CD4-positive, alpha-beta T cell treated with Interleukin-1 beta for 1 hour (primary cell): ENCODE measurements around the gene CAMTA1.

Source experiments
- DNase-seq, 2 donors: peaks; one replicate each; pipeline ENCODE4 v3.0.0-alpha.2; 2020 to 2022

CAMTA1 gene

GRCh38 chr1:7733276-7733675, 948.0 kb downstream of the CAMTA1 start:
- DNase-seq, result no peak

- DNase-seq, result no peak
Observed at GRCh38 chr1:7738044-7738443, 952.8 kb downstream of the CAMTA1 start.

- DNase-seq, result no peak
Observed at GRCh38 chr1:7743346-7743745, 958.1 kb downstream of the CAMTA1 start.

DNA sequence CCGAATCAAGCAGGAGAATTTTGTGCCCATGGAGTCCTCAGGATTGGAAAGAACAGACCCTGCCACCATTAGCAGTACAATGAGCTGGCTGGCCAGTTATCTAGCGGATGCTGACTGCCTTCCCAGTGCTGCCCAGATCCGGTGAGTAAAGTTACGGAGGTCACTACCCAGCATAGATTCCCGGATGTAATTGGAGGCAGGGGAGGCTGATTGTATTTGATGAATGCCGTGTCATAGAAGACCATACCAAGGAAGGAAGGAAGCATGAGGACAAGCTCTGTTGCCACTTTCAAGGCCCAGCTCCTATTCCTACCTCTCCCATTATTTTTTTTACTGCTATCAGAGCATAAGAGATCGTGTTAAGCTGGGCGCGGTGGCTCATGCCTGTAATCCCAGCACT, 959.6 kb downstream of the CAMTA1 start:
- no peak for DNase-seq

DNA sequence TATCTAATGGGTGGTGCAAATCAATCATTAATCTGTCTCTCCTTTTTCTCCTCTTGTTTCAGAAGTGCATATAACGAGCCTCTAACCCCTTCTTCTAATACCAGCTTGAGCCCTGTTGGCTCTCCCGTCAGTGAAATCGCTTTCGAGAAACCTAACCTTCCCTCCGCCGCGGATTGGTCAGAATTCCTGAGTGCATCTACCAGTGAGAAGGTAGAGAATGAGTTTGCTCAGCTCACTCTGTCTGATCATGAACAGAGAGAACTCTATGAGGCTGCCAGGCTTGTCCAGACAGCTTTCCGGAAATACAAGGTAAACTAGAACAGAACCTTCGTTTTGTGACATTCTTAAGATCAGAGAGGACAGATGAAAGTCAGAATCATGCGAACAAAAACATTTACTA, 960.5 kb downstream of the CAMTA1 start:
- no peak for DNase-seq

GRCh38 chr1:7747605-7748004, 962.4 kb downstream of the CAMTA1 start:
- DNase-seq, result no peak

DNA sequence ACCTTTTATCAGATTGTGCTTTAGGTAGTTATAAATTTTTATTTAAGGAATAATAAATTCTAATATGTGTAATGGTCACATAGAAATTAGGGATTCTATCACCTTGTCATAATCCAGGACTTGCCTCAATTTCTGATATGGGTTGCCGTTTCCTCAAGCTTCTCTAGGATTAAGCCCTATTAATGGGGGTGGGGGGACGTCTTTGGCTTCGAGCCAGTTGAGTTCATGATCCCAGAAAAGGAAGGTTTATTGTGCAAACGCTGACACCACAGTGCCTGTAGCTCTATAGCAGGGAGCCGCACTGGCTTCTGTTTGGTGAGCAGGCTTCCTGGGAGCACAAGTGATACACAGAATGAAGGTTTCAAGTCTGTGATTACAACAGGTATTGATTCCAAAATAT, 963.9 kb downstream of the CAMTA1 start:
- DNase-seq, result no peak

DNA sequence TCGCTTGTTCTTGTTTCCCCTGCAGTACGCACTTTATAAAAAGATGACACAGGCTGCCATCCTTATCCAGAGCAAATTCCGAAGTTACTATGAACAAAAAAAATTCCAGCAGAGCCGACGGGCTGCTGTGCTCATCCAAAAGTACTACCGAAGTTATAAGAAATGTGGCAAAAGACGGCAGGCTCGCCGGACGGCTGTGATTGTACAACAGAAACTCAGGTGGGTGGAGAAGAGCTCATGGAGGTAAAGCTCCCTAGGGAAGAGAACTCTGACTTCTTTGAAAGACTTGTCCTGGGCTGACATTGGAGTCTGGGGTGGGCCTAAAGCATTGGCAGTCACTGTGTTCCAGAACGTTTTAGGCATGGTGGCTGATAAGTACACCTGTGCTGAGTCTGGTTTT, 965.9 kb downstream of the CAMTA1 start:
- DNase-seq, result no peak

DNA sequence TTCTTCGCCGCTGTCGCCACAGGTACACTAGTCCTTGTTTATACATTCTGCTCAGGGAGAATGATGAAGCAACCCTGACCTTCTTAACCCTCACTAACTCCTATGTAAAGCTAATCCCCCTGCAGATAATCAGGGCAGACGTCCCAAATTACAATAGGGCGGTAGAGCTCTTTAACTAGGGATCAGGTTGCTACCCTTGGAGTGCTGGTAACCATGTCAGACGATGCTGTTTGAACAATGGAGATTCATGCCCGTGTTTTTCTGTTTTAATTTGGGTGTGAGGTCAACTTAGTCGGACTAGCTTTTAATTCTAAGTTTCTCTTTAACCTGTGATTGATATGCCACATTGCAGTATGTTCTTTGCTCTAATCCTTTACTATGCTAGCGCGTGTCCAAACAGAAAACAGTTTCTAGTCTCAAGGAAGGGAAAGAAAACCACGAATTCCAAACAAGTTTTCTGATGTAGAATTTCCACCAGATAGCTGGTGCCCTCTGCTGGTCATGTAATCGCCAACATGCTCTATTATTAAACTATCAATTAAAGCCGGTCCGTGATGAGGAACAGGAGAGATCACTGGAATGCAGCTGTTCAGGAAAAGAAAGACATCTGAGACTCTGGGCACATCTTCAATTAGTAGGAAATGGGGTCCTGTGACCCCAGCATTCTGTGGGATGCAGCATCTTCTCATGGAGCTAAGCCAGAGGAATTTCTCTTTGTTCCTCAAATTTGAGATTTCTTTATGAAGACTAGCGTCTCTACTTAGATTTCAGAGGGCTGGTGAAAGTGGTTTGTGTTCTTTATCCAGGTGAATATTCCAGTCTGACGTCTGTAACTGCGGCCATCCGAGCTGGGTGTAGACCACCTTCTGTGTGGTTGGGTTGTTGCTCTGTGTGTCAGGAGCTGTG, 967.5 kb downstream of the CAMTA1 start:
- DNase-seq, result peak; percentile 49 to 57

DNA sequence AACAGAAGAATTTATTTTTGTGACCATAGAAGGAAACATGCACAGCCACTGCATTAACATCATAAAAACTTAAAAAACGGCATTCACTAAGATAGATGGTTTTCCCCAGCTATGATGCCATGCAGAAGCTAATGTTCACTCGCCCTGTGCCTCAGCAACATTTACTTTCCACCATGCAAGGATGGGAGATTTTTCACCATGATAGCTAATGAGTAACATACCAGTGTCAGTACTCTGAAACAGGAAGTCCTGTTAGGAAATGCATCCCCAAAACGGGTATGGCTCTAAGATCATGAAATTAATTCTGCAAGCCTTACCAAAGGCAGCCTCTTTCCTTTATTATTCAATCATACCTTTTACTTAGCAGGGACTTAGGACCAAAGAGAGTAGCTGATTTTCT, 968.4 kb downstream of the CAMTA1 start:
- no peak for DNase-seq

DNA sequence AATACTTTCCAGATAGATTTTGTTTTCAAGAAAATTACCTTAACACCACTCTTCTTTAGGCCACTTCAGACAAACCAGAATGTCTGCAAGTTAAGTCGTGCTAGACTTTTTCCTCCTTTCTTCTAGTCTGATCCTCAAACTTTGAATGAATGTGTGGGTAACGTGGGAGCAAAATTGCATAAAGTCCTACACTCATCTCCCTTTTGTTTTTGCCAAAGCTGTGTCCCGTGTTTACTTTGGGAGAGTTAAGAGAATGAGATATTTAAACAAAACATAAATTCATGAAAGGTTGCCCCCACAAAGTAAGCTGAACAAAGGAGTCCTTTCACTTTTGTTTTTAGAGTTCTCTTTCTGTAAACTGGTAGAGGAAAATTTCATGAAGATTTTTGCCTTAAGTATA, 969.0 kb downstream of the CAMTA1 start:
- no peak for DNase-seq

DNA sequence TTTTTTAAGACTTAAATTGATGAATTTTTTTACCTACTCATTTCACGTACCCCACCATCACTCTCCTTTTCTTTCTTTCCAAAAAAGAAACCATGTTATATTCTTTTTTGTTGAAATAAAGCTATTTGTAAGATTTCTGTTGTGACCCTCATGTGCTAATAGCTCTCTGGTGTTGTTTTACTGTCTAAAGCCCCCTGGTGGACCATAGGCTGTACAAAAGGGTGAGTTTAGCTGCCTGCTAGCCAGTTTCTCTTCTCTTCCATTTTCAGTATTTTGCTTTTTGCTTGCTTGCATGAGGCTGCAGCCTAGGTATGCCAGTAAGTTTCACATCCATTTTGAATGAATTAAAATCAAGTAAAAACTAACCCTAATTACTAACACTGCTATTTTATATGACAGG, 970.2 kb downstream of the CAMTA1 start:
- DNase-seq, result no peak

GRCh38 chr1:7760245-7760644, 975.0 kb downstream of the CAMTA1 start:
- DNase-seq, result no peak

GRCh38 chr1:7761103-7761502, 975.8 kb downstream of the CAMTA1 start:
- no peak for DNase-seq

GRCh38 chr1:7767176-7767575, 981.9 kb downstream of the CAMTA1 start:
- no peak for DNase-seq

DNA sequence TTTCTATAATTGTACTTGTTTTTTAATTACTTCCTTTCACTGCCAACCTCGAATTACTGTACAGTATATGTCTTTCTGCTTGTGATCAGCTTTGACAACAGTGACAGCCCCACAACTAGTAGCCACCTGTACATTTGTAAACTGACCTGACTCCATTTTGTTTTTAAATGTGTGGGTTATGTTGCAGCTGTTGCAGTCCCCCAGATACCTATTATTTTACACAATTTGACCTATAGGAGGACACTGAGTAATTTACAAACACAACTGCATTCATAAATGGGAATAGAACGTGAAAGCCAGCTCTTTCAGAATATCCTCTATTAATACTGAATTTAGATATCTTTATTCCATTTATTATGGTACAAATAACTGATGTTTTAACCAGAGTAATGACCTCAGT, 983.3 kb downstream of the CAMTA1 start:
- DNase-seq, result no peak

DNA sequence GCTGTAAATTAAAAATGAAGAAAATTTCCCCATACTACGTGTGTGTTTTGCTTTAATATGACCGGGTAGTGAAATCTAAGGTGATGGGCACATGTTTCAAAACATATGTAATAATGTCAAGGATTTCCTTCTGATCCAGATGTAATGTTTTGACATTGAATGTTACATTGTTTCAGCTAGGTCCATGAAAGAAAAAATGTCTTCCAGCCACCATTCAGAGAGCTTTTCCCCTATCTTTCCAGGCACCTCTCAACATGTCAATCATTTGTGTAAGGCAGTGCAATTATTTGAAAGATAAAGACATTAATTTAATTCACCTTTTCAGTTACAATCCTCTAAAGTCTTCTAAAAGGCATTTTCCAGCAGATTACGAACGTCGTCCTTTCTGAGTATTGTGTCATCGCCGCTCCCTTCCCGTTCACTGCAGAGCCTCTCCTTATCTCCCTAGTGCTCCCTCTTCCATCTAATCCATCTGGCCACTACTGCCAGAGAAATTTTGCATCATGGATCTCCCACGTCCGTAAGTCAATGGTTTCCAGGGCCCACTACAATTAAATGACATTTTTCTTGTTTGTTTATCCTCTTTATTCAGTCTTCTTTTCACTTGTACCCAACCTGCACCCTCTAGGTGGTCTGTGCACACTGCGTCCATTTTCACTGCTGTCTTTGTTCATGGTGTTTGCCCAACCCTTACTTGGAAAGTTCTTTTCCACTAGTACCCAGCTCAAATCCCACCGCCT, 984.6 kb downstream of the CAMTA1 start:
- no peak for DNase-seq

DNA sequence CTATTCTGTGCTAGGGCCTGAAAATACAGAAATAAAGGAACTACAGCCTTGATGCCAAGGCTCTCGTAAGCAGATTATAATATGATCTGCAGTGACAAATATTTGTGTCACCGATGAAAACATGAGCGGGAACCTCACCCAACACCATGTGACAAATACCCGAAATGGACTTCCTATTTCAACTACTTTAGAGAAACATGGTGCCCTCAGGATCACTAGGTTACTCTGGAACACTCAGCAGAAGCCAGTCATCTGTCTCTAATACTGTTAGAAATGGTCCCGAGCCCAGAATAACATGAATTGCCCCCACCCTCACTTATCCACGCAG, 985.4 kb downstream of the CAMTA1 start:
- DNase-seq, result peak in 1 of 2 donors; percentile 37

- peak; percentile 84 to 88 for DNase-seq
Observed at GRCh38 chr1:7770997-7771822, 986.0 kb downstream of the CAMTA1 start, which contains the start of gene VAMP3. Gene VAMP3, plus strand, starts transcription at chr1:7771296. Its CDS starts 88 bp downstream, at chr1:7771384.

GRCh38 chr1:7771823-7772299, 986.6 kb downstream of the CAMTA1 start:
- DNase-seq, result no peak

GRCh38 chr1:7777591-7777990, 992.3 kb downstream of the CAMTA1 start:
- DNase-seq, result no peak

DNA sequence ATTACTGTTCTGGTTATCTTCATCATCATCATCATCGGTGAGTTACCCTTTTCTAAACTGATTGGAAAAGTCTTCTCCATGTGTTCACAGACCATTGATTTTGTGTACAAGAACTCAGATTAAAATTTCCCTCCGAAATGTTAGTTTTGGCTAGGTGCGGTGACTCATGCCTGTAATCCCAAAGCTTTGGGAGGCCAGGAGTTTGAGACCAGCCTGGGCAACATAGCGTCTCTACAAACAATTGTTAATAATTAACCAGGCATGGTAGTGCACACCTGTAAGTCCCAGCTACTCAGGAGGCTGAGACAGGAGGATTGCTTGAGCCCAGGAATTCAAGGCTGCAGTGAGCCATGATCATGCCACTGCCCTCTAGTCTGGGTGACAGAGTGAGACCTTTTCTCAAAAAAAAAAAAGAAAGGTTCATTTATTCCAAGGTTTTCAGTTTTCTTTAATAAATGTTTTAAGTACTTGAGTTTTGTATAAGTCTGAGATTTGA, 992.9 kb downstream of the CAMTA1 start:
- no peak for DNase-seq

DNA sequence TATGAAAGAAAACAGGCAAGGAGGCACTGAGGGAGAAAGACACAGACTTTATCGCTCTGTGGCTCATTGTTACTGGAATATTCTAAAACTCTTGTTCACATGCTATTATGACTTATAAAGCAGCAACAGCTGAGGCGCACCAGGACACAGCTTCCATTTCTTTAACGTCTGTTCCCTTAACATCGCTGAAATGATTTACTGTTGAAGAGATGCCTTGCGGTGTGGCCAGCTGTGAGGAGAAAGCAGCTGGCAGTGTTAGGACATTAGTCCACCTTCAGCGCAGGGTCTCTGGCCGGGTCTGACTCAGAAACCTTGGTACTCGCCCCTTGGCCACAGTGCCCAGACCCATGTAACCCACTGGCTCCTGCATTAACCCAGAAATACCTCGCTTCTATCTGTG, 995.7 kb downstream of the CAMTA1 start:
- DNase-seq, result no peak
